Measurements from ENCODE around the gene MAX. TPM values are rescaled to one million over a fixed set of nuclear protein-coding genes. Genes with fewer than 3 reads are reported as not detected.

MAX gene
- total RNA-seq, 1 experiment from 2014 or later, result 72.9 TPM

- Mint-ChIP-seq H3K27me3 (ENCODE audit: low read depth) (no peaks in the 10 kb centered on the region), H3K4me3 (no peak overlapping the region), H3K9me3 (no peaks in the 10 kb centered on the region), H3K27ac (no peak overlapping the region), H3K4me1 (peaks cover 2 to 3% of the 10 kb centered on the region in 2 experiments), H3K36me3 (ENCODE audit: insufficient read depth in 1 of 3, low read depth in 3 of 3) (peaks cover 3 to 36% (median 34%) of the 10 kb centered on the region in 3 experiments; a peak in 6 of 7 replicates)
- Histone ChIP-seq H4K20me1 (ENCODE audit: control insufficient read depth, insufficient read depth, insufficient read length) (no peaks in the 10 kb centered on the region), H2AK5ac (ENCODE audit: insufficient read length, low read length) (no peak overlapping the region), H2BK12ac (ENCODE audit: insufficient read length, low read depth, low read length) (no peak overlapping the region), H4K8ac (replicated peaks; ENCODE audit: insufficient read length, low read depth, low read length) (no peak overlapping the region), H3K23me2 (ENCODE audit: insufficient read length, low read depth, low read length, poor library complexity, severe bottlenecking) (no peaks in the 10 kb centered on the region), H3K27ac (ENCODE audit: insufficient read length, low read depth, low read length) (no peak overlapping the region), H3K27me3 (ENCODE audit: insufficient read depth, low read length) (no peaks in the 10 kb centered on the region), H2BK5ac (ENCODE audit: insufficient read length, low read length) (no peak overlapping the region), H3K14ac (ENCODE audit: insufficient read depth, low read length) (no peak overlapping the region; the same call in 1 of the 2 replicates), H3K56ac (ENCODE audit: insufficient read length, low read depth, low read length) (no peak overlapping the region), H3K23ac (ENCODE audit: insufficient read length, low read depth, low read length) (no peak overlapping the region), H3K4me1 (ENCODE audit: insufficient read depth, low read length) (no peaks in the 10 kb centered on the region), H3K9ac (ENCODE audit: extremely low read depth, insufficient read length, low read length) (no peak overlapping the region), H3T11ph (ENCODE audit: low read length) (no peak overlapping the region), H3K4me2 (ENCODE audit: insufficient read depth, insufficient read length, low read length) (no peak overlapping the region), H2BK20ac (ENCODE audit: low read depth, low read length, poor library complexity, severe bottlenecking) (no peak overlapping the region), H3K79me1 (ENCODE audit: insufficient read depth, low read depth, low read length, poor library complexity, severe bottlenecking) (no peaks in the 10 kb centered on the region), H3K9me3 (ENCODE audit: control insufficient read depth, low read depth, low read length) (no peaks in the 10 kb centered on the region), H4K91ac (ENCODE audit: insufficient read length, low read depth, low read length) (no peak overlapping the region), H3K18ac (ENCODE audit: insufficient read length, low read depth, low read length) (no peak overlapping the region), H2BK15ac (ENCODE audit: low read depth, low read length) (no peak overlapping the region), H3K79me2 (ENCODE audit: insufficient read depth, low read length) (no peaks in the 10 kb centered on the region), H2BK120ac (ENCODE audit: low read depth, low read length, poor library complexity, severe bottlenecking) (no peak overlapping the region), H2AFZ (ENCODE audit: low read length) (no peak overlapping the region), H3K4ac (ENCODE audit: low read depth, low read length) (no peak overlapping the region), H4K5ac (ENCODE audit: insufficient read length, low read depth, low read length) (no peak overlapping the region)
- no CpG with 5 or more reads among the region's 3 CpGs for WGBS (ENCODE audit: extremely low coverage, insufficient read length, low lambda C conversion rate)
- TF ChIP-seq CTCF (conservative IDR thresholded peaks at IDR 0.05), result no peak
- DNase-seq, result no peak
Measured at GRCh38 chr14:65042296-65042695, 60.0 kb downstream of the MAX start.
